Parathyroid adenoma (tissue), 2 donors: ENCODE results near the gene SMOC1.

Experiments used
- H2AFZ ChIP-seq: fragments of 300-600 bp; sonication (generic); one replicate; pipeline ENCODE4 v1.7.0; 2017; ENCODE audit warnings: antibody characterized with exemption, mild to moderate bottlenecking
- H3K27ac ChIP-seq: fragments of 300-600 bp; sonication (generic); one replicate; pipeline ENCODE4 v1.7.0; 2017
- H3K27me3 ChIP-seq: fragments of 300-600 bp; sonication (generic); one replicate; pipeline ENCODE4 v1.7.0; 2017; ENCODE audit warnings: low read length; ENCODE audit not compliant: control insufficient read depth, insufficient read depth
- H3K36me3 ChIP-seq: fragments of 300-600 bp; sonication (generic); one replicate; pipeline ENCODE4 v1.7.0; 2017; ENCODE audit warnings: low read length; ENCODE audit not compliant: control insufficient read depth, insufficient read depth
- H3K4me1 ChIP-seq: fragments of 300-600 bp; sonication (generic); one replicate; pipeline ENCODE4 v1.7.0; 2017; ENCODE audit warnings: control low read depth
- H3K4me2 ChIP-seq: fragments of 300-600 bp; sonication (generic); one replicate; pipeline ENCODE4 v1.7.0; 2017; ENCODE audit warnings: low read length
- H3K4me3 ChIP-seq: fragments of 300-600 bp; sonication (generic); one replicate; pipeline ENCODE4 v1.7.0; 2017; ENCODE audit warnings: low read depth, low read length
- H3K79me2 ChIP-seq: fragments of 300-600 bp; sonication (generic); one replicate; pipeline ENCODE4 v1.7.0; 2017; ENCODE audit warnings: control low read depth
- H3K9ac ChIP-seq: fragments of 300-600 bp; sonication (generic); one replicate; pipeline ENCODE4 v1.7.0; 2017; ENCODE audit warnings: mild to moderate bottlenecking
- H3K9me3 ChIP-seq: fragments of 300-600 bp; sonication (generic); one replicate; pipeline ENCODE4 v1.7.0; 2017; ENCODE audit warnings: low read length; ENCODE audit not compliant: control insufficient read depth
- CTCF ChIP-seq: fragments of 300-600 bp; sonication (generic); IDR thresholded peaks from one replicate; pipeline ENCODE4 v1.7.0; 2017; ENCODE audit warnings: antibody characterized with exemption, mild to moderate bottlenecking
- donor health status: primary hyperparathyroidism.

The SMOC1 gene

GRCh38 chr14:69882116-69882864 lies 3.1 kb downstream of the SMOC1 start:
- Histone ChIP-seq H3K36me3 (no peaks in the 10 kb centered on the region), H3K9me3 (no peaks in the 10 kb centered on the region), H3K4me2 (no peak overlapping the region), H3K9ac (no peak overlapping the region), H3K27me3 (no peaks in the 10 kb centered on the region), H3K27ac (no peak overlapping the region), H3K79me2 (no peaks in the 10 kb centered on the region), H2AFZ (no peak overlapping the region), H3K4me1 (no peaks in the 10 kb centered on the region), H3K4me3 (no peak overlapping the region)
- no peak for TF ChIP-seq CTCF

- TF ChIP-seq CTCF = no peak
- Histone ChIP-seq H3K4me2 (no peak overlapping the region), H3K27me3 (no peaks in the 10 kb centered on the region), H3K9ac (no peak overlapping the region), H3K27ac (no peak overlapping the region), H2AFZ (no peak overlapping the region), H3K9me3 (no peaks in the 10 kb centered on the region), H3K4me3 (no peak overlapping the region), H3K4me1 (no peaks in the 10 kb centered on the region), H3K79me2 (no peaks in the 10 kb centered on the region), H3K36me3 (no peaks in the 10 kb centered on the region)
These were observed 3.7 kb downstream of the SMOC1 start for GRCh38 chr14:69882915-69883314.

DNA sequence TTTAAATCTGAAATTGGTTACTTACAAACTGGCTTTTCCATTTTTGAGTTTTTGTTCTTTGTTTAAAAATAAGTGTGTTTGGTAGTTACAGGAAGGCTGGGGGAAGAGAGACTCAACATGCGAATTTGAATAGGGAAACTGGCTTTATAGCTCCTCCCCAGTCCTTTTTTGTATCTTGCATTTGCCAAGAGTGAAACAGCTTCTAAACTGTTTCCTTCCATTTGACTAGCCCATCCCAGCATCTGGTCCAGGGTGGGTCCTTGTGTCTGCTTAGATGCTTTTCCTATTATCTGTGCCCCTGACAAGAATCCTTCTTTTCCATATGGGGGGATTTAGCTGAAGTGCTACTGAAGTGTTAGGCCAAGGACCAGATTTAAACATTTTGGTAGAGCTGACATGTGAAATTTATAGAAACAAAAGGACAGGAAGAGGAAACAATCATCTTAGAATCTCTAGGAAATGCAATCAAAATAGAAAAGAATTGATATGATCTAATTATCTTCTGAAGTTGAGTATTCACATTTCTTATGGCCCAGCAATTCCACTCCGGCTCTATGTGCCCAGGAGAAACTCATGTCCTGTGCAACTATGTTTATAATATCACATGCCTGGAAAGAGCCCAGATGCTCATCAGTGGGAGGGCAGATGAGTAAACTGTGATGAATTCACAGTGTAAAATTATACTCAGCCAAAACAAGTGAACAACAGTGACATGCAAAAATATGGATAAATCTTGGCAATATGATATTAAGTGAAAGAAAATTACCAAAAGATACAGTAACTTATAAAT lies 7.4 kb downstream of the SMOC1 start:
- no peaks in the 10 kb centered on the region for H3K4me1 ChIP-seq
- H2AFZ ChIP-seq = no peak overlapping the region
- TF ChIP-seq CTCF = no peak
- H3K79me2 ChIP-seq = no peaks in the 10 kb centered on the region
- H3K4me3 ChIP-seq = no peak overlapping the region
- no peak overlapping the region for H3K4me2 ChIP-seq
- no peak overlapping the region for H3K27ac ChIP-seq
- no peaks in the 10 kb centered on the region for H3K36me3 ChIP-seq
- H3K27me3 ChIP-seq = no peaks in the 10 kb centered on the region
- no peak overlapping the region for H3K9ac ChIP-seq
- H3K9me3 ChIP-seq = no peaks in the 10 kb centered on the region

DNA sequence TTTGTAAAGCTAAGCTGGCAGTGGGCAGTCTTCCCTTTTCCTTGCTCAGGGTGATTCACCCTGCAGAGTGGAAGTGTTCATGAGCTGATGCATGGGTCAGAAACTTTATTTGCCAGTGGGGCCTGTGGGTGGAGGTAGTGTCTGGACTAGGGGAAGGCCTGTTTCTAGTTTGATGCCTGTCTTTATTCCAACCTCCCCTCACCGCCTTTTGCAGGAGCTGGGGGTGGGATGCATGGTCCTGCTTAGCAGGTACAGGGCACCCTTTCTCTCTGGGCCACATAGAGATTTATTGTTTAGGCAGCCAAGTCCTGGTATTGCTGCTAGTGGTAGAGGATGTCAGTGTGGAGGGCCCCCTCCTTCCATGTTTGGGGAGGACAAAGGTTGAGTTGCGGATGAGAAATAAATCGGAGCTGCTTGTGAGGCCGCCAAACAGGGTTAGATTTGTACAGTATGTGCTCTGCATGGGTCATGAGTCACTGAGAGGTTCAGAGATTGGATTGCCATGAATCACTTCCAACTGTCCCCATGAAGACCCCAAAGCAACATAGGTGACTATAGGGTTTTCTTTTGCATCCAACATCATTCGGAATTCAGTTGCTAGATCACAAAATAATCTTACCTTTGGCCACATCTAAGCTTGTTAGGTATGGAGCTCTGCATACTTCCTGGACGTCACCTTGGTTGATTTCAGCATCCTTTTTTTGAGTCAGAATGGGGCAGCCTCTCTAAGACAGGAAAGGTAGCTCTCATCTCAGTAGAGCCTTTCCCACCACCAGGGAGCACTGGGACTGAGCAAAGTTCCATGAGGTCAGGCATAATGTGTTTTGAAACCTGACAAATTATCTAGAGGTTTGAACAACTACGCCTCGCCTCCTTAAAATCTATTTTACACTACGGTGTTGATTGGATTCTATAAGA lies 8.8 kb downstream of the SMOC1 start:
- H3K4me2 ChIP-seq = no peak overlapping the region
- H3K27me3 ChIP-seq = no peaks in the 10 kb centered on the region
- no peaks in the 10 kb centered on the region for H3K79me2 ChIP-seq
- no peak overlapping the region for H3K4me3 ChIP-seq
- no peak overlapping the region for H2AFZ ChIP-seq
- no peak overlapping the region for H3K9ac ChIP-seq
- no peak for TF ChIP-seq CTCF
- no peak overlapping the region for H3K27ac ChIP-seq
- no peaks in the 10 kb centered on the region for H3K9me3 ChIP-seq
- H3K36me3 ChIP-seq = no peaks in the 10 kb centered on the region
- H3K4me1 ChIP-seq = no peaks in the 10 kb centered on the region
